Stimulated activated CD4-positive, alpha-beta T cell treated with anti-CD3 and anti-CD28 coated beads, Interleukin-15, amount 100 ng/mL, for 24 hours (primary cell): ENCODE data around the gene FANCE.

ENCODE experiments used
- DNase-seq: peaks from one replicate; pipeline ENCODE4 v3.0.0-alpha.2; 2020

Gene FANCE

GRCh38 chr6:35468980-35469750, 17.0 kb downstream of the FANCE start:
- peak; percentile 55 for DNase-seq

DNA sequence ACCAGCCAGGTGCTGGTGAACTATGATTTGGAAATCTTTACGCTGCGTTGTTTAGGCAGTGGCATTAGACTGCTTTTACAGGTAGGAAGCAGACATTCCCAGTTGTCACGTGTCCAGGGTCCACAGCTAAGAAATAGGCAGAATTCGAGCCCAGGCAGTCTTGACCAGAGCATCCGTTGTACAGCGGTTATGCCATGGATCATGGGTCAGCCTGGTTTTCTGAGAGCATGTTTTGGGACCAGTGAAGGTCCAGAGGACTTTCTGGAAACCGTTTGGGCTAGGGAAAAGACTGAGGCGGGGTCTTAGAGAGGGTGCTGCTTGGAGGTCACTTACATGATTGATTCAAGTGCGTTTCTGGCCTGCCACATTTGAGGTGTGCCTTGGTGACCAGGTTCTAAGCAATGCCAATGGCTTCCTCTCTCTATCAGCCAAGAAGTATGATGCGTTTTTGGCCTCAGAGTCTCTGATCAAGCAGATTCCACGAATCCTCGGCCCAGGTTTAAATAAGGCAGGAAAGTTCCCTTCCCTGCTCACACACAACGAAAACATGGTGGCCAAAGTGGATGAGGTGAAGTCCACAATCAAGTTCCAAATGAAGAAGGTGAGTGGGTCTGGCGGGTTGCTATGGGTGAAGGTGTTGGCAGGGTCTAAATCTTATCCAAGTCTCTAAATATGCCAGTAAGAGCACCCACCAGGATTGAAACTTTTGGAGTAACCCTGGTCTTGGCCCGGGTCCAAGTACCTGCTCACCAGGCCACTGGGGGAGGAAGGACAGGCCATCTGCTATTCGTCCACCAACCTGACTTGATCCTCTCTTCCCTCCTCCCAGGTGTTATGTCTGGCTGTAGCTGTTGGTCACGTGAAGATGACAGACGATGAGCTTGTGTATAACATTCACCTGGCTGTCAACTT, 17.9 kb downstream of the FANCE start:
- peak; percentile 58 for DNase-seq

DNA sequence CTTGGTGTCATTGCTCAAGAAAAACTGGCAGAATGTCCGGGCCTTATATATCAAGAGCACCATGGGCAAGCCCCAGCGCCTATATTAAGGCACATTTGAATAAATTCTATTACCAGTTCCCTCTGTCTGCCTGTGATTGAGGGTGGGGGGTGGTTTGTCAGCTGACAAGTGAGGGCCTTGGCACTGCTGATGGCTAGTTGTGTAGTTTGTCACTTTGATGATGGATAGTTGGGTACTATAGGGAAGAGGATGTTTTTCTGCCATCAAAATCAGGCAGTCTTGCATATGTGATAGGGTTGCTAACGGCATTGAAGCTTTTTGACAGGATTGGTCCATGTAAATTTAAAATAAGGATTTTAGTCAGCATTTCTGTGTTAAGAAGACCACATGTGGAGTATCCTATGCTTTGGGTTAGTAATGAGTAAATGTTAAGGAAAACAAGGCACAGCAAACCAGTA, 18.6 kb downstream of the FANCE start:
- peak; percentile 35 for DNase-seq

DNA sequence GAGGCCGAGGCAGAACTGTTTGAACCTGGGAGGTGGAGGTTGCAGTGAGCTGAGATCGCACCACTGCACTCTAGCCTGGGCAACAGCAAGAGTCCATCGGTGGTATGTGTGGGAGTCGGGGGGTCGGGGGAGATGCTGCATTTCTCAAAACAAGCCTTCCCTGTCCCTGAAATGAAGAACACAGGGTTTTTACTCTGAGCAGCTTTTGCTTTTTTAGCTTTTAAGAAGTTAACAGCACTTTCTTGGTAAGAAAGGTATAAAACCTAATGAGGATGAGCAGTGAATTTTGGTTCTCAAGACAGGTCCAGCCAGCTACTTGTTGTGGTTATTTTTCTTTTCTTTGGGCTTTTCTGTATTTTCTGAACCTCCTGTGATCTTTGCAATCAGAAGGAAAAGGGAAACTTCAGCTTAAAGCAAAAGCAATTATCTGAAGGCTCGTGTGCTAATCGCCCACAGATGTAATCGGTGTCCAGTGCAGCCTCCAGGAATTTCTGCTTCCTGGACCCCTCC, 19.8 kb downstream of the FANCE start:
- no peak for DNase-seq

GRCh38 chr6:35473075-35473849, 21.1 kb downstream of the FANCE start:
- peak; percentile 61 for DNase-seq

DNA sequence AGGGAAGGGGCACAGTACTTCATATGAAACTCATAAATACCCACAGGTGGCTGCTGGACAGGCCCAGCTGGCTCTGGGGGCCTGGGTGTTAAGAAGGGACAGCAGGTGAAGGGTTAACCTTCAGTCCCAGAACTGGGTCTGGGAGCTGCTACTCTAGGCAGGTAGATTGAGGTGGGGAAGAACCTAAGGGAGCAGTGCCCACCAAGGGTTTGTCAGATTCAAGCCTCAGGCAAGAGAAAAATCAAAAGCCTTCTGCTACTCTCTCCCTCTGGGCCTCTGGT, 21.7 kb downstream of the FANCE start:
- DNase-seq, result peak; percentile 47

DNA sequence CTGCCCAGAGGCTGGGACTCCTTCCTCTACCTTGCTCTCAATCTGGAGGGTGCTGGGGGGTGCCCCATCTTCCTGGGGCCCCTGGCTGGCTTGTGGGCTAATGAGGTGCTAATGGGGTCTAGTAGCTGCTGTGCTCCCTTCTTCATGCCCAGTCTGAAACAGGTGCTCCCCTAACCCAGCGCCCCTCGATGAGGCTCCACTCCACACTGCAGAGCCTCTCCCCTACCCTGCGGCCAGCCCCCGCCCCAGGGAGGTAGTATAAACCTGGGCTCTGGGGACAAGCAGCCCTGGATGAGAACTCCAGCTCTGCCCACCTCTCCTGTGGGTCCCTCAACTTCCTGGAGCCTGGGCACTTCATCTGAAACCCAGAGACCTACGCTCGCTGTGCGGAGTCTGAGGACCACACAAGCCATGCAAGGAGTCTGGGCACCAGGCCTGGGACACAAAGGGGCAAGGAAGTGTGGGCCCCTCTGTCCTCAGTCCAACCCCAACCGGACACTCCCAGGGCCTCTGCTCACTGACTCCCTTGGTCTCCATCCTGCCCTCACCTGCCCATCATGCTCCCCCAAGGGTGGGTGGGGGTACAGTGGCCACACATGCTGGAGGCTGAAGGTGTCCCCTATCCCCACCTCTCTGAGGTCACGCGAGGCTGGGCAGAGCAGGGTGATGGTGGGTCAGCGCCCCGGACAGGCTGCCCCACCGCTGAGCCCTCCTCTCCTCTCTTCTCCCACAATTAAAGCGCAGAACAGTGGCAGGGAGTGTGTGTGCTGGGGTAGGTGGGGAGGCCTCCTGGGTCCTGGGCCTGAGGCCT, 22.2 kb downstream of the FANCE start:
- peak; percentile 63 for DNase-seq

DNA sequence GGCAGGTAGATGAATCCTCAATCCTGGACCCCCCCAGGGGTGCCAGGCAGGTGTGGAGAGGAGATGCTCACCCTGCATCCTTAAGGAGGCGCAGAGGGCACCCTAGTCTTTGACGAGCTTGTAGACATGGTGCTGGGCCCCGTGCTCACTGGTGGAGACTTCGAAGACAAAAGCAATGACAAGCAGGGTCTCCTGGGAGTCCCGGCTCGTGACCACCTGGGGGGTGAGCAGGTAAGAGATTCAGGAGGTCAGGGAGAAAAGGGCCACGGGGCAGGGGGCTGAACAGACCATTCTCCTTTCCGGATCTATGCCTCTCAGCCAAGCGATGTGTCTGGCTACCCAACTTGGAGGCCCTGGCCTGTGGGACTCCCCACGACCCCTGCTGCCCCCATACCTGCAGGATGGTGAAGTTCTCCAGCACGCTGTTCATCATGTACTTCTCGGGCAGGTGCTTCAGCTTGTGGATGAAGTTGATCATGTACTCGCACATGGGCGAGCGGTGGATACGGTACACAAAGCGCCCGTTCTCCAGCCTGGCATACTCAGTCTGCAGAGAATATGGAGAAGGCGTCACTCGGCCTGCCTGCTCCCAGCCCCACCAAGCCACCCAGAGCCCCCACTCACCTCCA, 22.9 kb downstream of the FANCE start:
- peak; percentile 53 for DNase-seq

DNA sequence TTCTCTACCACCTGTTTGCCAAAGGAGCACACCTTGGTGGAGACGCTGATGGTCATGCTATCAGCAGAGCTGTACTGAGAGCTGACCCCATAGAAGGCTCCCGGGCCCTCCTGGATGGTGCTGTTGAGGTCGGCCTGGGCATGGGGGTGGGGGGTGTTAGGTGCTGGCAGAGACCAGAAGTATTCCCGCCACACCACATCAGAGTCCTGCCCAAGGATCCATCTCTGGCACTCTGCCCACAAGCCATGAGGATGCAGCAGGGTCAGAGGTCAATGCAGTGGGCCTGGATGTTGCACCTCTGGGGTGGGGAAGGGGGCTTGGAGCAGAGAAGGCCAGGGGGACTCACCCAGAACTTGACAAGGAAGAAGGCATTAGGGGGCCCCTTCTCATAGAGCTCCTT, 23.4 kb downstream of the FANCE start:
- peak; percentile 29 for DNase-seq

DNA sequence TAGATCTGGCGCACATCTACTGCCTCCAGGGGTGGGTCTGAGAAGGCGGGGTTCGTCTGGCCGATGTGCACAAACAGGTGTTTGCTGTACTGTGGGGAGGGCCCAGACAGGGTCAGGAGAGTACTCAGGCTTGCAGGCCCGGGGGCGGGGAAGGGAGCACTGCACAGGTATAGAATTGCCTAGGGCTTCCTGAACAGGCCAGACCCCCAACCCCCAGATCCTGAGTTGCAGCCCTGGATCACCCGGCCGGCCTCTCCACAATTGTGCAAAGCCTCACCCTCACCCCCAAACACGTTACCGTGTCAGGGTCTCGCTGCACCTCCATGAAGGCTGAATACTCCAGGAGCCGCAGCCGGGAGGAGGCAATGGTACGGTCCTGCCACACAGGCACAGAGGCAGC, 23.9 kb downstream of the FANCE start:
- peak; percentile 34 for DNase-seq

- DNase-seq, result no peak
These were observed 24.9 kb downstream of the FANCE start for GRCh38 chr6:35477028-35477427.

GRCh38 chr6:35477551-35478179, 25.5 kb downstream of the FANCE start:
- DNase-seq, result no peak

GRCh38 chr6:35478259-35478658, 26.1 kb downstream of the FANCE start:
- no peak for DNase-seq

DNA sequence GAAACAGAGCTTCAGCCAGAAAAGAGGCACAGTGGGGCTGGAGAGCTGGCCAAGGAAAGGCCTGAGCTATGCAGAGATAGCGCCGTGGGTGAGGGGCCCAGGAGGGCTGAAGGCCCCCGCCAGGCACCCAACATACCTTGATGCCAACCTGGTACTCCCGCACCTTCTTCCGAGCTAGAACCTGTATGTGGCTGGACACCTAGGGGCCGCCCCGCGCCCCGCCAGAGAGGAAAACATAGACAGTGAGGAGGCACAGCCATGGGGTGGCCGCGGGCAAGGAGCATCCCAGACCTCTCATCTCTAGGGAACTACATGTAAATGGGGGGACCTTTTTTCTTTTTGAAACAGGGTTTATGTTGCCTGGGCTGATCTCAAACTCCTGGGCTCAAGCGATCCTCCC, 28.0 kb downstream of the FANCE start:
- no peak for DNase-seq

GRCh38 chr6:35481226-35481625, 29.1 kb downstream of the FANCE start:
- no peak for DNase-seq

GRCh38 chr6:35483062-35483461, 30.9 kb downstream of the FANCE start:
- DNase-seq, result no peak

GRCh38 chr6:35483490-35483889, 31.4 kb downstream of the FANCE start:
- DNase-seq, result no peak

- no peak for DNase-seq
These were observed 31.9 kb downstream of the FANCE start for GRCh38 chr6:35483893-35484645.

DNA sequence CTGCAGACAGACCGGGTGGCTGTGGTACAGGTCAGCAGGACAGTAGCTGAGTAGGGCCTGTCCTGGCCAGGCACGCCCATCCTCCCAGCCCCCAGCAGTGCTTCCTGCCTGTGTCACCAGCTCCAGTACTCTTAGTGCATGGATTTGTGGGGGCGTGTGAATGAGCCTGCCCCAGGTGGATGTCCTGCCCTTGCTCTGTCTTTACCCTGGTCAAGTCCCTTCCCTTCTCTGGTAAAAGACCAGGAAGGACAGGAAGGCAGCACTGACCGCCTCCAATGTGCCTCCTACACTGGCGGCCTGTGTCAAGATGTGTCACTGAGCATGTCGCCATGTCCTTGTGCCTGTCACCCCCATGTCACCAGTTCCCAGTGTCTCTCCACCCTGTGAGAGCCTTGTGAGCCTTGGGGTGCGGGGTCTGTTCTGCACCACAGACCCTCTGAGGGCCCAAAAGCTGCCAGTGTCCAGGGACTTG, 32.8 kb downstream of the FANCE start:
- DNase-seq, result no peak

GRCh38 chr6:35485402-35485877, 33.3 kb downstream of the FANCE start:
- DNase-seq, result no peak
